DND-41 (cell line): Measurements from ENCODE around the gene DALRD3.

Experiments used
- CTCF ChIP-seq: IDR thresholded peaks from 2 replicates; pipeline ENCODE4 v1.5.1; 2012; ENCODE audit warnings: borderline replicate concordance, low read length, moderate library complexity, mild to moderate bottlenecking; ENCODE audit not compliant: poor library complexity, severe bottlenecking; ENCODE audit errors: extremely low read depth
- EZH2 ChIP-seq: IDR thresholded peaks from 3 replicates; pipeline ENCODE4 v1.6.1; 2012; ENCODE audit warnings: borderline replicate concordance, low read depth, mild to moderate bottlenecking, moderate library complexity, low read length, inconsistent platforms; ENCODE audit not compliant: severe bottlenecking

- TF ChIP-seq CTCF (no peak), EZH2 (no peak)
Observed at GRCh38 chr3:49009396-49009795, 9.0 kb downstream of the DALRD3 start.
